Measurements from ENCODE around the gene ITGA2. TPM values are rescaled to one million over a fixed set of nuclear protein-coding genes. Genes with fewer than 3 reads are reported as not detected.

ITGA2 gene
- total RNA-seq, 1 experiment from 2014 or later: 0.69 TPM

GRCh38 chr5:53022930-53023511, 33.9 kb downstream of the ITGA2 start:
- intact Hi-C loops (cut with micrococcal nuclease; ENCODE audit: unreplicated experiment): no loop called here
- H3K4me3 ChIP-seq (ENCODE audit: low read depth, low read length, poor library complexity, severe bottlenecking): no peak overlapping the region
- H3K27me3 ChIP-seq (replicated peaks; ENCODE audit: insufficient read depth, low read depth, low read length, poor library complexity): no peaks in the 10 kb centered on the region
- no peak for DNase-seq (ENCODE audit: low spot score)
- ChIA-PET POLR2A (ENCODE audit: low non-redundant PET) (no interaction called here), CTCF (no interaction called here)
- TF ChIP-seq EZH2 (IDR thresholded peaks at IDR 0.05; ENCODE audit: borderline replicate concordance, low read depth, low read length, poor library complexity, severe bottlenecking) (no peak), CTCF (conservative IDR thresholded peaks at IDR 0.05; ENCODE audit: low read depth, low read length) (no peak)
- H3K4me1 ChIP-seq (ENCODE audit: insufficient read depth, low read length, poor library complexity, severe bottlenecking): no peaks in the 10 kb centered on the region
- BruUV-seq (replicated peaks): no TSS peak
- H3K9me3 ChIP-seq (ENCODE audit: low read depth, low read length, poor library complexity, severe bottlenecking): no peaks in the 10 kb centered on the region
- H3K27ac ChIP-seq (ENCODE audit: low read depth, low read length, poor library complexity, severe bottlenecking): no peak overlapping the region
- no peaks in the 10 kb centered on the region for H3K36me3 ChIP-seq (ENCODE audit: insufficient read depth, low read length, poor library complexity, severe bottlenecking)

GRCh38 chr5:53023969-53024368, 34.8 kb downstream of the ITGA2 start:
- no TSS peak for BruUV-seq (replicated peaks)
- Histone ChIP-seq H3K27ac (ENCODE audit: low read depth, low read length, poor library complexity, severe bottlenecking) (no peak overlapping the region), H3K4me3 (ENCODE audit: low read depth, low read length, poor library complexity, severe bottlenecking) (no peak overlapping the region), H3K27me3 (replicated peaks; ENCODE audit: insufficient read depth, low read depth, low read length, poor library complexity) (no peaks in the 10 kb centered on the region), H3K4me1 (ENCODE audit: insufficient read depth, low read length, poor library complexity, severe bottlenecking) (no peaks in the 10 kb centered on the region), H3K36me3 (ENCODE audit: insufficient read depth, low read length, poor library complexity, severe bottlenecking) (no peaks in the 10 kb centered on the region), H3K9me3 (ENCODE audit: low read depth, low read length, poor library complexity, severe bottlenecking) (no peaks in the 10 kb centered on the region)
- CTCF ChIA-PET: no interaction called here
- intact Hi-C loops (cut with micrococcal nuclease; ENCODE audit: unreplicated experiment): no loop called here
- no peak for DNase-seq (ENCODE audit: low spot score)
- POLR2A ChIA-PET (ENCODE audit: low non-redundant PET): no interaction called here
- TF ChIP-seq CTCF (conservative IDR thresholded peaks at IDR 0.05; ENCODE audit: low read depth, low read length): no peak
- TF ChIP-seq EZH2 (IDR thresholded peaks at IDR 0.05; ENCODE audit: borderline replicate concordance, low read depth, low read length, poor library complexity, severe bottlenecking): no peak

- Histone ChIP-seq H3K4me3 (ENCODE audit: low read depth, low read length, poor library complexity, severe bottlenecking) (no peak overlapping the region), H3K4me1 (ENCODE audit: insufficient read depth, low read length, poor library complexity, severe bottlenecking) (no peaks in the 10 kb centered on the region), H3K27ac (ENCODE audit: low read depth, low read length, poor library complexity, severe bottlenecking) (no peak overlapping the region), H3K27me3 (replicated peaks; ENCODE audit: insufficient read depth, low read depth, low read length, poor library complexity) (no peaks in the 10 kb centered on the region), H3K36me3 (ENCODE audit: insufficient read depth, low read length, poor library complexity, severe bottlenecking) (no peaks in the 10 kb centered on the region), H3K9me3 (ENCODE audit: low read depth, low read length, poor library complexity, severe bottlenecking) (no peaks in the 10 kb centered on the region)
- TF ChIP-seq EZH2 (IDR thresholded peaks at IDR 0.05; ENCODE audit: borderline replicate concordance, low read depth, low read length, poor library complexity, severe bottlenecking): no peak
- TF ChIP-seq CTCF (conservative IDR thresholded peaks at IDR 0.05; ENCODE audit: low read depth, low read length): no peak
- DNase-seq (ENCODE audit: low spot score): no peak
- ChIA-PET CTCF (no interaction called here), POLR2A (ENCODE audit: low non-redundant PET) (no interaction called here)
- intact Hi-C loops (cut with micrococcal nuclease; ENCODE audit: unreplicated experiment): no loop called here
- no TSS peak for BruUV-seq (replicated peaks)
These were observed 35.4 kb downstream of the ITGA2 start for GRCh38 chr5:53024535-53024934.
